T-helper 1 cell (primary cell): Measurements from ENCODE around the gene LRCH1.

Experiments used
- DNase-seq, 5 donors: peaks; one replicate each; pipeline ENCODE4 v3.0.0-alpha.2; 2012 to 2020

The LRCH1 gene

DNA sequence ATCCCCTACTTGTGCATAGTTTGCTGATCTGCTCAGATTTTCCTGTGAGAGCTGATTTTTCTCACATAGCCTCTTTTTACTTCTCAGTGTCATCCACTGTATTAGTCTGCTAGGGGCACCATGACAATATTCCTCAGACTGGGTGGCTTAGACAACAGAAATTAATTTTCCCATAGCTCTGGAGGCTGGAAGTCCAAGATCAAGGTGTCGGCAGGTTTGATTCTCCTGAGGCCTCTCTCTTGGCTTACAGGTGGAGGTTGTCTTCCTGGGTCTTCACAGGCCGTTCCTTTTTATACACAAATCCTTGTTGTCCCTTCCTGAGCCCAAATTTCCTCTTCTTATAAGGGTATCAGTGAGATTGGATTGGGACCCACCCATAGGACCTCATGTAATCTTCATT lies 9.2 kb downstream of the LRCH1 start:
- no peak for DNase-seq

DNA sequence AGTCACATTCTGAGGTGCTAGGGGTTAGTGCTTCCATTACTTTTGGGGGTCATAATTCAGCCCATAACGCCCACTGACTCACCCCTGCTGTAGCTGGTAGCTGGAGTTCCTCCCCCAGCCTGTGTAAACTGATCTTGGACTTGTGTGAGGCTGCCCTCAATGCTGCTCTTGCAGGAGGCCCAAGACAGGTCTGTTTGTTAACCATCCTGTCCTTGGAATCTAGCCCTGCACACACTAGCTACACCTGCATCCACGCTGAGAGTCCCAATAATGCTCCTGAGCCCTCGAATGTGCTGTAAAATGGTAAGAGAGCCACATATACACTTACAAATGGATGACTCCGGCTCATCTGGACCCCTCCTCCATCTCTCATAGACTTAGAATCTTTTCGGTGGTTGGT lies 9.6 kb downstream of the LRCH1 start:
- no peak for DNase-seq

DNA sequence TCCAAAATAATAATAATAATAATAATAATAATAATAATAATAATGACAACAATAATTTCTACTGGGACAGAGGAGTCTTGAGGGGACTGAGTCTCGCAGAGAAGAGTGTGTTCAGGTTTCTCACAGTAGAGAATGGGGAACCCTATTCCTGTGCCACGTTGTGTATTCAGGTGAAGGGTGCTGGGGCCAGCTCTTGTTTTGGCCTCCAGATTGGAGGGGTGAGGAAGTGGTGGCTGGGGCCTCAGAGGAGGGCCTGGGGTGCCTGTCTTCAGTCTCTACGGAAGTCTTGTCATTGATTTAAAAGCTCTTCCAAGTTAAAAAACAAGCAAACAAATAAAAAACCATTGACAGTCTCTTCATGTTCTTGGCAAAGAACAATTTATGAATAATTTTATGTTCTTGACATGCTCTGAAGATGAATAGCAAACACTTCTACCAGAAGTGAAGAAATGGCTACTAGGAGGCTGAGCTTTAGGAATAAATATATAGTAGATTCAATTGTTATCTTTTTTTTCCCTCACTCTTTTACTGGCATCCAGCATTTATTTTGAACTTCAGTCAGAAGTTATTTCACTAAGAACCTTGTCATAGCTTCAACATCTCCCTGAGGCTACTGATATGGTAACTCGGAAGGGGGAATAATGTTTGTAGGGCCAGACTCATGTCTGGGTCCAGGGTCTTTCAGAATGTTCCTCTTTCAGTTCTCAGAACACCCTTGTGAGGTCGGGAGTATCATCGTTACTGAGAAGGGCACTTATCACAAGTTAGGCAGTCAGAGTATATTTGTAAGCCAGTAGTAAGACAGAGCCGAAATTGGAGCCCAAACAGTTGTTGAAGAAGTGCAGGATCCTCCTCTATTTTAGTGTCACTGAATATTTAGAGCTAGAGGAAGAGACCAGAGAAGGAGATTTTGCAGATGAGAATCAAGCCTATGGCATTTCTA lies 13.1 kb downstream of the LRCH1 start:
- DNase-seq, result no peak

DNA sequence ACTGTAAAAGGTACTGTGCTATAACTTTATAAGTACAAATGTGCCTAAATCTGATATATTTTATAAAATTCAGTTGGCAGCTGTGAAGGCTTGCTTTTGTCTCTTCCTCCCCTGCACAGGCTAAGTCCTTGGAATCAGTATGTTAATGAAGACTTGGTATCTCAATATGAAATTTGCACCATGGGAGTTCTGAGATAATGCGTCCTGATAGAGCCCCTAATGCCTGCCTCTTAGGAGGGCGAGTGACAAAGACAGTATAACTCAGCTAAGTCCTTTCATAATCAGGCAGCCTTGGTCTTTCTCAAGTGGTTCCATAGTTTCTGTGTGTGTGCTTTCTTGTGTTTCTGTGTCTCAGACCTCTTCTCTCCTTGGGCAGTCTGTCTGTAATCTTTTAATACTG lies 14.7 kb downstream of the LRCH1 start:
- DNase-seq, result no peak

DNA sequence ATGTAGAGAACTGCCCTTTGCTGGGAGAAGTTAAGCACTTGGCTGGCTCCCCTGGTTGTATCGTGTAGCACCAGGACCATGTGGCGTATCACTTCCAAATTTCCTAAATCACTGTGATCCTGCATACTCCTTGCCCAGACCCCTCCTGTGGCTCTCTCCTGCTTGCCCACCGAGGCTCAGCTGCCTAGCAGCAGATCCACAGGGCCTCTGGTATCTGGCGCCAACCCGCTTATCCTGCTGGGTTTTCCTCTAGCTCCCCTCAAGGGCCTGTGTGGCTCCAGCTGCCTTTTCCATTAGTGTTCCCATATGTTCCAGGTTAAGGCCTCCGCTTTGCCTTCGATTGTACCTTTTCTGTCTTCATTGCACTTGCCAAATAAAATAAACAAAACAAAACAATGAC lies 16.5 kb downstream of the LRCH1 start:
- DNase-seq, result no peak

DNA sequence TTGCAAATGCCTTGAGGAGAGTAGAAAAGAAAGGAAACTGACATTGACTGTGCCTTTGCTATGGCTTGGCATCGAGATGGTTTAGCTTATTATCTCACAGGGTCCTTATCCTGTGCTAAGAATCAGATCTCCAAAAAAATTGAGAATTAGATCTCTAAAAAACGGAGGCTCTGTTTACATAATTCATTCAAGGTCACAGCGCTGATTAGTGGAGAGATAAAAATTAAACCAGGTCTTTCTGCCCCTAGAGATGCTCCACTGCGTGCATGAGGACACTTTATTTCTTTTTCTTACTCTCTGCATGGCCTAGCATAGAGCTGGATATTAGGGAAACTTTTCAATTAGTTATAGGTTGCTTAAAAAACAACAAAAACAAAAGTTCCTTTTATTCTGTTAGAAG lies 17.3 kb downstream of the LRCH1 start:
- DNase-seq, result no peak

DNA sequence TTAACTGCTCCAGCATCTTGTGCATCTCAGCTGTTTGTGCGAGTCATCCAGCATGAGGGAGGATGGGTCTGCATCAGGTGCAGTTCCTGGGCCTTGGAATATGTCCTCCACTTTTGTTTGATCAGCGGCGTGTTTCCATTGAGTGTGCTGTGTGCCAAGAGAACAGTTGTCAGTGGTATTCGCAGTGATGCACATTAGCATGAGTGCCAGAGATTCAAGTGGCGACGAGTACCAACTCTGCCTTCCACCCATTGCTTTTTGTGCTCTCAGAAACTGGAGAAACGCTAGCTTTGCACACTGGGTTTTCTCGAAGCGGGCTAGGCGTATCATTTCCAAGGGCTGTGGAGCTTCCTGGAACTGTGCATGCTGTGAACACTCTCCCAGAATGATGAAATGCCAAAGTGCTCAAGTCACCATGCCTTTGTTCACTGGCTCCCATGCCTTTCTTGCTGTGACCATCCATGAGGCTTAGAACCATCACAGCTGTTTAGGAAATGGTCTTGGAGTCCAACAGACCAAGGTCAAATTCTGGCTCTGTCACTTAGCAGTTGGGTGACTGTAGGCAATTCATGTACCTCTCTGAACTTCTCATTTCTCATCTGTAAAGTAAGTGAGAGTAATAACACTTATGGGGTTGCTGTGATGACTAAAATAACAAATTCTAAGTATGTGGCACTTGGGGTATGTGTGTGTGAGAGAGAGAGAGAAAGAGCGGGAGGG lies 18.4 kb downstream of the LRCH1 start:
- DNase-seq, result peak in 1 of 5 donors; percentile 27

DNA sequence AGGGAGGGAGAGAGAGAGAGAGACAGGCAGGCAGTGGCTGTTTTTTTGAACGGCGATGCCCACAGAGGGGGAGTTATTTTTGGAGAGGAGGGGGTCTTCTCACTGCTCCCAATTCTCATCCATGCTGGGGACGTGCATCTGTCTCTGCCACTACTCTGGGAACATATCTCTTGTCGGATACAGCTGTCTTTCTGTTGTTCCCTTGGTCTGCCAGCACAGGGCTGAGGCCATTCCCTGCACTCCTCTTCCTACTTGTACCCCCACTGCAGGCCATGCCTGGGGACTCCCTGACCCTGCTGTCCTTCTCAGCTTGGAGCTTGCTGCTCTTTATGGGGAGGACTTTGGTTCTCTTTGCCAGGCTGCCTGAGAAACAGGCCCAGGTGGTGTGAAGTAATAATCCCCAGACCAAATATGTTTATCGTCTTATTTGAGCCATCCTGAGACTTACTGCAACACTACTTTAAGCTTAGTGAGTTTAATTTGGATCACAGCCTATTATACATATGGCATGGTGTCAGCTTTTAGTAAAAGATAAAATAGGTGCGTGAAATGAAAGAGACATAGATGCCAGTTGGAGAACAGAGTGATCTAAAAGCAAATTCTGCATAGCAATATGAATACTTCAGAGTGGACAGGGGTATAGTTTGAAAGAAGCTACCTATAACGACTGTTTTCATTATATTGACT lies 19.1 kb downstream of the LRCH1 start:
- DNase-seq, result no peak

DNA sequence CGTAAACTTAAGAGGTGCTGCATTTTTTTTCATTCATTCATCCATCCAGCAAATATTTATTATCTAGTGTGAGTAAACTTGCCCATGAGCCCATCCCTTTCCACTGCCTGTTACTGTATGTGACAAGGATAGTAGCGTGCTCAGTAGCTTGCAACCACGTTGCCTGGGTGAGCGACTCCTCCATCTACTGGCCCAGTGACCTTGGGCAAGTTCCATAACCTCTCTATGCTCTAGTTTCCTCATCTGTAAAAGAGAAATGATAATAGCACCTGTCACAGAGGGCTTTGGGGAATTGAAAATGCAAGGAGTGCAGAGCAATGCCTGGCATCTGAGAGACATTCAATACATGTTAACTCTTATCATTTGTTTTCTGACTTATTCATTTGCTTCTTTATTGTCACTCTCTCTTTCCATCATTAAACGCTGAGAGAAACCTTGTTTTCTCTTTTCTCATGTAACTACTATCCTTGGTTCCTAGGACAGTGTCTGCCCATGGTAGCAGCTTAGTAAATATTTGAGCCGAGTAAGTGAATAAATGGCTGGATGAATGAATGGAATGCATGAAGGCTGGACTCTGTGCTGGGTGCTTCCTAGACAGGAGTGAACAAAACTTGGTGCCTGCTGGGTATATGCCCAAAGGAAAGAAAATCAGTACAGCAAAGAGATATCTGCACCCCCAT lies 19.9 kb downstream of the LRCH1 start:
- no peak for DNase-seq

DNA sequence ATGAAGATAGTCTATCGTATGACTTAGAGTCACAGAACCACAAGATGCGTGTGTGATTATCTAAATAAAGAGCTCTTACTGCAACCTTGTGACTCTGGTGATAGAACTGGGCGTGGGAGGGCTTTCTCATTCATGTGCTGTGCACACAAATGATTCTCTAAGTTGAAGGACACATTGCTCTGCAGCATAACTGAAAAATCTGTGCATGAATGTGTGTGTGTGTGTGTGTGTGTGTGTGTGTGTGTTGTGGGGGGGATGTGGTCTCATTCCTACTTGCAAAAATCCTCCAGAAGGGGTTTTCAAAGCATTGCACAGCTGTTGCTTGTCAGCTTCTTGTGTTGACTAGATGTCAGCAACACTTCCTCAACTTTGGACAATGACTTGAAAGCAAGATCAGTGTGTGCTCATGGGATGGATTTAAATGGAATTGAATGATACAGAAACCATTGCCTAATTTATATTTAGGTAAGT lies 22.4 kb downstream of the LRCH1 start:
- no peak for DNase-seq

DNA sequence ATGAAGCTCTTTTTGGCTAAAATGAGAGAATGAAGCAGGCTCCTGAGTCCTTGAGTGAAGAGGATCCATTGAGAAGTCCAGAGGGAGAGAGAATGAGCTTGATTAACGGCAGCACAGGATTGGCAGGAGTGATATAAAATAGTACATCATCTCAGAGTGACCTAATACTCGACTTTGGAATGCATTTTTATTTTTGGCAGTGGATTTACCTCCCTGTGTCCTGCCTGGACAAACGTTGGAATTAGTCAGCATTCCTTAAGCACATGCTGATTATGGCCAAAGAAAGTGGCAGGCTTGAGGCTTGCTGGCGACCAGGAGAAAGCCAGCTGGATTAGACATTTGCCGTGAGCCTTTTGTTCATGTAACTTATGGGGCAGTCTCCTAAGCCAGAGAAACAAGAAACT lies 22.9 kb downstream of the LRCH1 start:
- no peak for DNase-seq

DNA sequence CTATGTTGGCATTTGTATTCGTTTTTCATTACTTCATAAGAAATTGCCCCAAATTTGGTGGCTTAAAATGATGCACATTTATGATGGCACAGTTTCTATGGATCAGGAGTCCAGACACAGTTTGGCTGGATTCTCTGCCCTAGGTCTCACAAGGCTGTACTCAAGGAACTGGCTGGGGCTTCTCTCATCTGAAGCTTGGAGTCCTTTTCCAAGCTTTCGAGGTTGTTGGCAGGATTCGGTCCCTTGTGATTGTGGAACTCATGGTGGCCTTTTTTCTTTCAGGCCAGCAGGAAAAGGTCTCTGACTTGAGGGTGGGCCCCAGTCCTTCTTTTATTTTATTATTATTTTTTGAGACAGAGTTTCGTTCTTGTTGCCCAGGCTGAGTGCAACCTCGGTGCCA lies 23.8 kb downstream of the LRCH1 start:
- no peak for DNase-seq

DNA sequence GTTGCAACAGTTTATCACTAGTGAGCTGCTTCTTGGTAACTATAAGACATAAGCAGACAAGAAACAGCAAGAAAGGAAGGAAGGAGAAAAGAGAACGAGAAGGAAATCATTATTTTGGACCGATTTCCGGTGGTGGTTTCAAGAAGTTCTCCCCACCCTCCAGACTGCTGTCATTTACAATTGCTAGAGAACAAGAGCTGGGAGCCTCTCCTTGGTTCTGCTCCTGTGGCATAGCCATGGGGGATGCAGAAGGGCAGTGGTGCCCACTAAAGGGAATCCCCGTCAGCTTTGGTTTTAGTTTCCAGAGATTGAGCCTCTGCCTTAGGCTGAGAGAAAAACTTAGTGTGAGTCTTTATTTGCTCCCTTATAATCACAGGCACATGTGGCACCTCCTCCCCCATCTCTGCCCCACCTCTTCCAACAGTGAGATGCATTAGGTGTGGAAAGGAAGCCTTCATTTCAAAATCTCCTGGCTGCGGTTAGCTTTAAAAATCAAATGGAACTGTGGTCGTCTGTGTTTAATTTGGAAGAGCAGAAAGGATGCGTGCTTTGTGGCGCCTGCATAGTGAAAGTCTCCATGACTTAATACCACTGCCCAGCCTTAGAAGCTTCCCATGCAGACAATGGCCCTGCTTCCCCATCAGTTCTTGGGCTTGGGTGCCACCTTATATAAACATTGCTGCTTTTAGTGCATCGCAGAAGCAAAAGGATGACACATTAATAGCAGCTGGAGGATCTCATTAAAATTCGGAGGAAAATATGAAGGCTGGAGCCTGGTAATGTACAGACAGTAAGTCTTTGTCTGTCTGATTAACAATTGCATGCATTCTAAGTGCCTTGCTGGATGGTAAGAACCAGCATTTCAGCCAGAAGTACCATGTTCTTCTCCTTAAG lies 25.0 kb downstream of the LRCH1 start:
- no peak for DNase-seq

DNA sequence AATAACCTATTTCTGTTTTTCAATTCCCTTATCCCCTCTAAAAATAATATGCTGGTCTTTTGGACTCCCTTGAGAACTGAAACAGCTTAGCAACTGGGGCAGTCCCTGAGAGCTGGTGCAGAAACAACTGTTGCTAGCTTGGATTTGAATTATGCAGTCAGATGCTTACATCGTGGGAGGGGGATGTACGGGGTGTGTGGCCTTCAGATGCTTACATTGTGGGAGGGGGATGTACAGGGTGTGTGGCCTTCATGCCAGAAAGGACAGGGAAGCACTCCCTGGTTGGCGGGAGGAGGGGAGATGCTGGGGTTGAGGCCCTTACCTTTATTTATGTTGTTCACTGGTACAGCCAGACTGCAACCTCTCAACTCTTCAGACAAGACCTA lies 25.6 kb downstream of the LRCH1 start:
- DNase-seq, result no peak

DNA sequence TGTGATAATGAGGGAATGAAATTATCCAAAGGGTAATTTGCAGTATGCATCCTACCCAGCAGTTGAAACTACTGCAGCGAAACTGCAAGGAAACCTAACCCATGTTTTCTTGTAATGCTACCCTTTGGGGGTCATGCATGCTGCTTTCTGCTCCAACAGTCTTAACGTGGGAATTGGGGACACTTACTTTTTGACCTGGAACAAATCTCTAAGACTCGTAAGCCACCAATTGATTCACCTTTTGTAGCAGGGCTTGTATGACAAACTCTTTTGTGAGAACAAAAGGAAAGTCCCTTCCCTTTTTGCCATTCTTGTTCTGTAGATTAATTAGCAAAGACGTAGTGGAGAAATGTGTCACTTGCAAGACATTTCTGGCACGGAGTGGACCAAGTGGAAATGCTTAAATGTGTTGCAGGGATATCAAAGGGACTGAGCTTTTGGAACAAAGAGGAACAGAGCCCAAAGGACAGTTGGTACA lies 27.4 kb downstream of the LRCH1 start:
- DNase-seq, result no peak

DNA sequence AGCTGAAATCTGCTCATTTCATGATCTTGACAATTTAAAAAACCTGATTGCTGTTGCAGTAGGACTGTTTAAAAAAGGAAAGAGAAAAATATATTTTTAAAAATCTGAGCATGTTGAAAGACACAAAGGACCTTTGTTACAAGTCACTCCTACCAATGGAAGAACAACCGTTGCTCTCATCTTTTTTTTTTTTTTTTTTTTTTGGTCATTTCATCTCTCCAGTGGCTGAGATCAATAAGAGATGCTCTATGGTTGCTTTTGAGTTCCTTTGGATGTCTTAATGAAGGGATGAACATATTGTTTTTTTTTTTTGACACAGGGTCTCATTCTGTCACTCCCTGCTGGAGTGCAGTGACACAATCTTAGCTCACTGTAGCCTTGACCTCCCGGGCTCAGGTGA lies 29.2 kb downstream of the LRCH1 start:
- no peak for DNase-seq

DNA sequence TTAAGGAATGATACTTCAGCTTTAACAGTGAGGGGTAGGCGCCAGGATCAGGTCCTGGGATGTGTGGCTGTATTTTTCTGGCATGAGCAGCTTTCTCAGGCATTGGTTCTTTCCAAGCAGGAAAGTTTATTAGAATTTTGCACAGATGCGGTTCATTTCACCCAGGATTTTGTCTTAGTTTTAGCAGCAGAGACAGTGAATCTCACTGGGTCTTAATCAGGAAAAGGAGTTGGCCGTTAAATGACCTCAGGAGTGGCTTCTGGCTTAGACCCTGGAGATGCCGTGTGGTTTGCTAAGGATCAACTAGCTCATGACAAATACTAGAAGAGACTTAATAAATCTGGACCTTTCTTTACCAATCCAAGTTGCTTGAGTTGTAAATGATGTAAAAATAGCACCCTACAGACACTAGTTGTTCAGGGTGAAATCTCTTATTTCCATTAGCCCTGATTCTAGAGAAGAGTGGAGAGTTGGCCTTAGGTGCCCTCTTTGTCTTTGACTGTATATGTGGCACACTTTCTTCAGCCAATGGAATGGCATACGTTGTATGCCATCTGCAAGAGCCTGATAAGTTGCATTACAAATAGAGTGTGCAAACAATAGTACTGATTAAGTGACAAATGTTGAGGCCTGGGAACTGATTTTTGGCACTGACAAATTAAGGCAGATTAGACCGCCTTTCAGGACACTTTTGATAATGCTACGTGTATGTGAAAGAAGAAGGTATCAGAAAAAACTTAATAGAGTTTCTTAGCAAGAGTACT lies 34.0 kb downstream of the LRCH1 start:
- DNase-seq, result no peak

DNA sequence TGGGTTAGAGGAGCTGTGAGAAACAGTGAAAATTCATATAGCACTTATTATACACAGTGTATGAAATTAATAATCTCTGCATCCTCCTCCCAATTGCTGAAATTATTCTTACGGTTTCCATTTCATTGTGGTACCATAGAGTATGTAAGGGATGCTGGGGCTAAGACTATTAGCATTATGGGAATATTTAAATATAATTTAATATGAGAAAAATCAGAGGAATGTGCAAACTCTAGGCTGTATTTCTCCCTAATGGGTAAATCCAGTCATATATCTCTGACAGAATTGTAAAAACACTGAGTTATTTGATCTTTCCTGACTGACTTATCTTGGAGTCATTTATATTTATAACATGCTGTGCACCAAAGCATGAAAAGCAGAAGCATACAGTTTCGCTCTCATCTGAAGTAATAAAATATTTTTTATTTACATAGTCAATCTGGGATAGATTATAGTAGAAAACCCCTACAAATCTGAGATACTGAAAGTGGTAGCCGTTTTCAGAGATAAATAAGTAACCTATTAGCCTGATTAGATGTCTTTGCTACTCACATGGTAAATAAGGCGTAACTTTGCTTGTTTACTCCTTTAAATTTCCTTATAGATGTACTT lies 34.9 kb downstream of the LRCH1 start:
- no peak for DNase-seq

DNA sequence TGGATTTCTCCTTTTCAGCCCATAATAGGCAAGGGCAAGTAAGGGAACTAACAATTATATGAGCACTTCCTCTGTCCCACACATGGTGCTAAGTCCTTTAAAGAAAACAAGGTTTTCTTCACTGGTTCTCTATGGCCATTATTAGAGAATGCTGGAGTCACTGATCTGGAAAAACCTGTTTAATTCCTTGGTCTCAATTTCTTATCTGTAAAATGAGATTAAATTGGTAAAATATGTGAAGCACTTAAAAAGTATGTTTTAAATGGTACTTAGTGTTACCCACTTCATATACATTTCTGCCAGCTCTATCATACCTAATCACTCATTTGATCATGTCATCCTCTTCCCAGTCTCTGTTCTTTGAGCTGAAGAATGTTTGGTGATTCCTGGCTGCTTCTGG lies 39.4 kb downstream of the LRCH1 start:
- DNase-seq, result no peak

DNA sequence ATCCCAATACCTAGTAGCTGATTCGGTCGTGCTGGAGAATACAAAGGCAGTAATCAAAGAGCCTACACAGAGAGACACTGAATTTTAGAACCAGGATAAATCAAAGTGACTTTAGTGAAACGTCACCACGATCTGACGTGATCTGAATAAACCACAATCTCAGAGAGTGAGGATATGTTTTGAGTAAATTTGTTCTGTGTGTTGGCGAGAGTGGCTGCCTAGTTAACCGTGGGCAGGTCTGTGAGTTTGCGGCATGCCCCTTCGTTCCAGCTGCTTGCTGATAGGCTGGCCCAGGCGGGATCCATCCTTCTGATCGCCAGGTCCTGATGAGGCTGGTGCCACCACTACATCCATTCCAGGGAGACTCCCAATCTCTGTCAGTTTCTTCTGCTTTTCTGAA lies 40.4 kb downstream of the LRCH1 start:
- peak in 4 of 5 donors; percentile 14 to 80 (median 35) for DNase-seq
